OCI-LY1 (cell line): Measurements from ENCODE around the gene SDK1.

ENCODE experiments used
- H2AFZ ChIP-seq: fragments of 200-600 bp; sonication (generic), shearing (Covaris generic); 2 replicates; pipeline ENCODE4 v1.6.0; 2014; ENCODE audit warnings: antibody characterized with exemption, mild to moderate bottlenecking, low read length
- H3F3A ChIP-seq: fragments of 200-600 bp; sonication (generic), shearing (Covaris generic); 2 replicates; pipeline ENCODE4 v1.6.0; 2014; ENCODE audit warnings: mild to moderate bottlenecking, antibody characterized with exemption, low read length, moderate library complexity; ENCODE audit not compliant: insufficient read depth
- H3K27ac ChIP-seq: fragments of 200-600 bp; sonication (generic); 2 replicates; pipeline ENCODE4 v1.5.1; 2014; ENCODE audit warnings: low read length, mixed run types, mild to moderate bottlenecking, low read depth; ENCODE audit not compliant: poor library complexity, severe bottlenecking
- H3K27me3 ChIP-seq: fragments of 200-600 bp; sonication (generic); 2 replicates; pipeline ENCODE4 v1.6.0; 2014; ENCODE audit warnings: antibody characterized with exemption, mild to moderate bottlenecking, low read length, moderate library complexity; ENCODE audit not compliant: insufficient read depth
- H3K36me3 ChIP-seq: fragments of 200-600 bp; sonication (generic); 2 replicates; pipeline ENCODE4 v1.6.1; 2014; ENCODE audit warnings: mild to moderate bottlenecking, antibody characterized with exemption, low read length, moderate library complexity, mixed read lengths; ENCODE audit not compliant: insufficient read depth
- H3K4me1 ChIP-seq: fragments of 200-600 bp; sonication (generic); 2 replicates; pipeline ENCODE4 v1.5.1; 2014; ENCODE audit warnings: mild to moderate bottlenecking, low read length, moderate library complexity; ENCODE audit not compliant: insufficient read depth, severe bottlenecking
- H3K4me2 ChIP-seq: fragments of 200-600 bp; sonication (generic), shearing (Covaris generic); 2 replicates; pipeline ENCODE4 v1.6.1; 2014; ENCODE audit warnings: low read length
- H3K4me3 ChIP-seq: fragments of 200-600 bp; sonication (generic); 2 replicates; pipeline ENCODE4 v1.5.1; 2014; ENCODE audit warnings: low read length, low read depth, mild to moderate bottlenecking, mixed read lengths; ENCODE audit not compliant: poor library complexity, severe bottlenecking
- H3K79me2 ChIP-seq: fragments of 200-600 bp; shearing (Covaris generic); 2 replicates; pipeline ENCODE4 v1.6.1; 2016; ENCODE audit warnings: mixed run types, low read length, mixed read lengths; ENCODE audit not compliant: insufficient read depth
- H3K9ac ChIP-seq: fragments of 200-600 bp; sonication (generic), shearing (Covaris generic); 2 replicates; pipeline ENCODE4 v1.6.1; 2014; ENCODE audit warnings: mild to moderate bottlenecking, low read length, mixed read lengths
- H3K9me2 ChIP-seq: fragments of 200-600 bp; sonication (generic), shearing (Covaris generic); 2 replicates; pipeline ENCODE4 v1.6.1; 2014; ENCODE audit warnings: low read depth, mild to moderate bottlenecking, low read length, mixed read lengths
- H3K9me3 ChIP-seq: fragments of 200-600 bp; shearing (Covaris generic); 2 replicates; pipeline ENCODE4 v1.6.1; 2014; ENCODE audit warnings: low read length, mixed read lengths
- H4K20me1 ChIP-seq: fragments of 200-600 bp; sonication (generic), shearing (Covaris generic); 2 replicates; pipeline ENCODE4 v1.6.0; 2016; ENCODE audit warnings: mild to moderate bottlenecking, low read length; ENCODE audit not compliant: insufficient read depth
- CTCF ChIP-seq: fragments of 200-600 bp; sonication (generic), shearing (Covaris generic); IDR thresholded peaks from 2 replicates; pipeline ENCODE4 v1.5.1; 2017; ENCODE audit warnings: mild to moderate bottlenecking, antibody characterized with exemption, low read length, moderate library complexity, mixed read lengths
- EZH2 ChIP-seq: fragments of 200-600 bp; sonication (generic), shearing (Covaris generic); IDR thresholded peaks from 2 replicates; pipeline ENCODE4 v1.8.0; 2017; ENCODE audit warnings: borderline replicate concordance, mixed run types, mild to moderate bottlenecking, antibody characterized with exemption, low read length, moderate library complexity, mixed read lengths

Gene SDK1

DNA sequence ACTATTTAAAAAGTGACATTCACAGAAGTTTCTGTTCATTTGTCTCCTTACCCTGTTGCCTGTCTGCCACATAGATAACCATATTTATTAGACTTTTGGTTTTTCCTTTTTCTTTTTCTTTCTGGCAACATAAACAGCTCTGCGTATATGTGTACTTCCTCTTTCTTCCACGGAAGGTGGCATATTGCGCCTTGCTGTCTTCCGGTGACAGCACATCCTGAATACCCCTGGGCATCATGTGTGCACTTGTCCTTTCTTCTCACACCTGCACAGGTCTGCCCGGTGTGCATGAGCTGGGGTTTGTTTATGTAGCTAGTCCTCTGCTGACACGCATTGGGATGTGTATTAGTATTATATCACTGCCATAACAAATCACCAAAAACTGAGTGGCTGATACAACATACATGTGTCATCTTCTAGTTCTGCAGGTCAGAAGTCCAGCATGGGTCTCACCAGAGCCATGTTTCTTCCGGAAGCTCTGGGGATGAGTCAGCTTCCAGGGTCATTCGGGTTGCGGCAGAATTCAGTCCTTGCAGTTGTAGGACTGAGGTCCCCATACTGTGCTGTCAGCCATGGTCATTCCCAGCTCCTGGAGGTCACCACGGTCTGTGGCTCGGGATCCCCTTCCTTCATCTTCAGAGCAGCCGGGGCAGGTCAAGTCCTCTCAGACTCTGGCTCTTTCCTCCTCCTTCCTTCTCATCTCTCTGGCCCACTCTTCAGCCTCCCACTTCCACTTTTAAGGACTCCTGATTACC is 785.1 kb downstream of the SDK1 start:
- Histone ChIP-seq H3K4me2 (peak overlapping the region; percentile 40), H3K4me3 (no peak overlapping the region), H3K27me3 (no peaks in the 10 kb centered on the region), H3K27ac (peak overlapping the region; percentile 88), H3K79me2 (no peaks in the 10 kb centered on the region), H3K9ac (peak overlapping the region; percentile 45), H3K9me2 (no peaks in the 10 kb centered on the region), H3K4me1 (peaks cover 22% of the 10 kb centered on the region), H3K9me3 (peaks cover 9% of the 10 kb centered on the region), H2AFZ (peak overlapping the region; percentile 40), H3F3A (no peaks in the 10 kb centered on the region), H4K20me1 (no peaks in the 10 kb centered on the region), H3K36me3 (peaks cover 4% of the 10 kb centered on the region; the same call in 1 of the 2 replicates)
- TF ChIP-seq CTCF (no peak), EZH2 (no peak)

- no peak overlapping the region for H2AFZ ChIP-seq
- H3K4me3 ChIP-seq: no peak overlapping the region
- peaks cover 9% of the 10 kb centered on the region for H3K9me3 ChIP-seq
- TF ChIP-seq CTCF (no peak), EZH2 (no peak)
- H3K4me2 ChIP-seq: no peak overlapping the region
- no peak overlapping the region for H3K9ac ChIP-seq
- H3K79me2 ChIP-seq: no peaks in the 10 kb centered on the region
- peaks cover 4% of the 10 kb centered on the region; the same call in 1 of the 2 replicates for H3K36me3 ChIP-seq
- no peaks in the 10 kb centered on the region for H3K27me3 ChIP-seq
- H3K9me2 ChIP-seq: no peaks in the 10 kb centered on the region
- H4K20me1 ChIP-seq: no peaks in the 10 kb centered on the region
- H3K27ac ChIP-seq: peak overlapping the region; percentile 88
- H3F3A ChIP-seq: no peaks in the 10 kb centered on the region
- H3K4me1 ChIP-seq: peaks cover 23% of the 10 kb centered on the region
Observed at GRCh38 chr7:4086723-4087122, 785.7 kb downstream of the SDK1 start.

- no peaks in the 10 kb centered on the region for H3K27me3 ChIP-seq
- H3K4me1 ChIP-seq: peaks cover 23% of the 10 kb centered on the region
- H2AFZ ChIP-seq: no peak overlapping the region
- H3K79me2 ChIP-seq: no peaks in the 10 kb centered on the region
- H3K4me3 ChIP-seq: no peak overlapping the region
- no peaks in the 10 kb centered on the region for H3K9me2 ChIP-seq
- H3K9ac ChIP-seq: no peak overlapping the region
- no peaks in the 10 kb centered on the region for H3F3A ChIP-seq
- H3K4me2 ChIP-seq: no peak overlapping the region
- H4K20me1 ChIP-seq: no peaks in the 10 kb centered on the region
- no peak overlapping the region for H3K27ac ChIP-seq
- peaks cover 4% of the 10 kb centered on the region; the same call in 1 of the 2 replicates for H3K36me3 ChIP-seq
- no peak for TF ChIP-seq EZH2
- H3K9me3 ChIP-seq: peaks cover 9% of the 10 kb centered on the region
Observed at GRCh38 chr7:4091767-4092166, 790.7 kb downstream of the SDK1 start.

- no peaks in the 10 kb centered on the region for H4K20me1 ChIP-seq
- peaks cover 34% of the 10 kb centered on the region for H3K4me1 ChIP-seq
- H3K9me2 ChIP-seq: no peaks in the 10 kb centered on the region
- no peaks in the 10 kb centered on the region for H3K27me3 ChIP-seq
- H3F3A ChIP-seq: no peaks in the 10 kb centered on the region
- H3K4me3 ChIP-seq: no peak overlapping the region
- no peaks in the 10 kb centered on the region for H3K79me2 ChIP-seq
- no peak overlapping the region for H3K9ac ChIP-seq
- TF ChIP-seq CTCF: no peak
- no peak for TF ChIP-seq EZH2
- peaks cover 9% of the 10 kb centered on the region for H3K9me3 ChIP-seq
- H3K4me2 ChIP-seq: no peak overlapping the region
- H3K36me3 ChIP-seq: peaks cover 4% of the 10 kb centered on the region; the same call in 1 of the 2 replicates
- H2AFZ ChIP-seq: no peak overlapping the region
- H3K27ac ChIP-seq: no peak overlapping the region
Observed at GRCh38 chr7:4093035-4093434, 792.0 kb downstream of the SDK1 start.
